K562 (cell line): ENCODE data around the gene FUT2. TPM values are rescaled to one million over a fixed set of nuclear protein-coding genes. Genes with fewer than 3 reads are reported as not detected.

ENCODE experiments used
- CBX3 ChIP-seq, 2 experiments: IDR thresholded peaks; 1 replicate in 1 of 2; 2 replicates in 1 of 2; pipeline ENCODE4 v1.6.1; 2012; ENCODE audit warnings: inconsistent platforms in 2 of 2, low read length in 2 of 2, borderline replicate concordance in 1 of 2, control low read depth in 1 of 2
- CBX5 ChIP-seq: IDR thresholded peaks from 2 replicates; pipeline ENCODE4 v1.6.1; 2014; ENCODE audit warnings: low read depth, borderline replicate concordance
- ETV1 ChIP-seq: fragments of 450-650 bp; conservative IDR thresholded peaks from 2 replicates; pipeline ENCODE4 v1.6.1; 2016; ENCODE audit warnings: missing genetic modification characterization, control low read depth, low read depth, missing compliant biosample characterization
- JUN ChIP-seq, 2 experiments: sonication (generic) in 1 of 2; formaldehyde crosslinking in 1 of 2; IDR thresholded peaks; 2 replicates each; pipeline versions ENCODE4 v1.6.1 to v1.8.0; 2012 to 2022; ENCODE audit warnings: borderline replicate concordance in 2 of 2, mild to moderate bottlenecking in 2 of 2, improper control_type of control experiment in 1 of 2, low read depth in 1 of 2, low read length in 1 of 2, missing genetic modification reagents in 1 of 2
- PPARD ChIP-seq: fragments of 250-450 bp; sonication (Bioruptor Pico); IDR thresholded peaks from 2 replicates; pipeline ENCODE4 v1.8.0; 2022; ENCODE audit warnings: inconsistent platforms, mild to moderate bottlenecking, moderate library complexity
- RFX1 ChIP-seq: fragments of 450-650 bp; IDR thresholded peaks from 2 replicates; pipeline ENCODE4 v1.6.1; 2016; ENCODE audit warnings: mild to moderate bottlenecking, moderate library complexity
- U2AF2 ChIP-seq: fragments of 200-400 bp; formaldehyde crosslinking; optimal IDR thresholded peaks from 2 replicates; pipeline ENCODE3; 2017; ENCODE audit warnings: low read depth, mild to moderate bottlenecking, low read length
- ZFX ChIP-seq: sonication (generic); formaldehyde crosslinking; IDR thresholded peaks from 2 replicates; pipeline ENCODE4 v1.8.0; 2022; ENCODE audit warnings: mild to moderate bottlenecking, missing genetic modification reagents, moderate library complexity
- polyA plus RNA-seq, 8 experiments: library from polyadenylated mRNA; depleted of rRNA in 4 of 8; stranded (reverse) in 5 of 8; unstranded in 3 of 8; fragments of >200 nt; fragmentation: Nextera tagmentation in 2 of 8; fragmentation: Illumina TruSeq in 1 of 8; extraction: Ambion mirVana in 2 of 8; extraction: Trizol in 1 of 8; gene quantifications; 2 replicates each; pipeline versions ENCODE4 v1.2.1 to v1.2.3, GENCODE V29; 2011 to 2014; ENCODE audit warnings: inconsistent platforms in 1 of 8, missing spikeins in 1 of 8
- total RNA-seq, 7 experiments: library from RNA; depleted of rRNA in 6 of 7; stranded (reverse); fragments of >200 nt in 6 of 7; fragmentation: Illumina TruSeq in 2 of 7; extraction: Trizol in 2 of 7; gene quantifications; 2 replicates each; pipeline versions ENCODE4 v1.2.1 to v1.2.3, GENCODE V29; 2011 to 2021; ENCODE audit warnings: low replicate concordance in 1 of 7
- TF ChIP-seq, protein P1 (sequence below): sonication (generic); formaldehyde crosslinking; IDR thresholded peaks from 2 replicates; pipeline ENCODE4 v1.8.0; 2022; ENCODE audit warnings: mild to moderate bottlenecking, missing genetic modification reagents
- TF ChIP-seq, protein P2 (sequence below): sonication (generic); formaldehyde crosslinking; IDR thresholded peaks from 2 replicates; pipeline ENCODE4 v1.9.0; 2022; ENCODE audit warnings: mild to moderate bottlenecking, missing genetic modification reagents
- TF ChIP-seq, protein P3 (sequence below): fragments of 250-450 bp; sonication (Bioruptor Pico); IDR thresholded peaks from 2 replicates; pipeline ENCODE4 v1.4.0; 2020
- TF ChIP-seq, protein P4 (sequence below): fragments of 250-450 bp; sonication (Bioruptor Pico); IDR thresholded peaks from 2 replicates; pipeline ENCODE4 v1.8.0; 2021; ENCODE audit warnings: moderate library complexity, mild to moderate bottlenecking, inconsistent platforms

FUT2 gene
- total and polyA plus RNA-seq, 9 of the 15 experiments (the other 6 are each of a cell fraction or from before 2014, with no cell fraction given), result 0.03 to 0.04 TPM; not detected in 7

DNA sequence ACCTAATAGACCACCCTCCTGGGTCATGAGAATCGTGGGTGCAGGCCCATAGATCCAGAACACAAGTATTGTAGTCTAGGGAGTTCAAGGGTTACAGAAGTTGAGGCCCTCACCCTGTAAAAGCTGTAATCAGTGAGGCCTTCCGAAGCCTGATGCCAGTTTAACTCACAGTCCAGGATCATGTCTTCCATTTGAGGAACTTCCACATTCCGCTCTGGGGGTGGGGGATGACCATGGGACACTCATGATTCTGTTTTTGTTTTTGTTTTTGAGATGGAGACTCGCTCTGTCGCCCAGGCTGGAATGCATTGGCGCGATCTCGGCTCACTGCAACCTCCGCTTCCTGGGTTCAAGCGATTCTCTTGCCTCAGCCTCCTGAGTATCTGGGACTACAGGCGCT, 46.3 kb downstream of the FUT2 start (continued):
- TF ChIP-seq, protein P1, sequence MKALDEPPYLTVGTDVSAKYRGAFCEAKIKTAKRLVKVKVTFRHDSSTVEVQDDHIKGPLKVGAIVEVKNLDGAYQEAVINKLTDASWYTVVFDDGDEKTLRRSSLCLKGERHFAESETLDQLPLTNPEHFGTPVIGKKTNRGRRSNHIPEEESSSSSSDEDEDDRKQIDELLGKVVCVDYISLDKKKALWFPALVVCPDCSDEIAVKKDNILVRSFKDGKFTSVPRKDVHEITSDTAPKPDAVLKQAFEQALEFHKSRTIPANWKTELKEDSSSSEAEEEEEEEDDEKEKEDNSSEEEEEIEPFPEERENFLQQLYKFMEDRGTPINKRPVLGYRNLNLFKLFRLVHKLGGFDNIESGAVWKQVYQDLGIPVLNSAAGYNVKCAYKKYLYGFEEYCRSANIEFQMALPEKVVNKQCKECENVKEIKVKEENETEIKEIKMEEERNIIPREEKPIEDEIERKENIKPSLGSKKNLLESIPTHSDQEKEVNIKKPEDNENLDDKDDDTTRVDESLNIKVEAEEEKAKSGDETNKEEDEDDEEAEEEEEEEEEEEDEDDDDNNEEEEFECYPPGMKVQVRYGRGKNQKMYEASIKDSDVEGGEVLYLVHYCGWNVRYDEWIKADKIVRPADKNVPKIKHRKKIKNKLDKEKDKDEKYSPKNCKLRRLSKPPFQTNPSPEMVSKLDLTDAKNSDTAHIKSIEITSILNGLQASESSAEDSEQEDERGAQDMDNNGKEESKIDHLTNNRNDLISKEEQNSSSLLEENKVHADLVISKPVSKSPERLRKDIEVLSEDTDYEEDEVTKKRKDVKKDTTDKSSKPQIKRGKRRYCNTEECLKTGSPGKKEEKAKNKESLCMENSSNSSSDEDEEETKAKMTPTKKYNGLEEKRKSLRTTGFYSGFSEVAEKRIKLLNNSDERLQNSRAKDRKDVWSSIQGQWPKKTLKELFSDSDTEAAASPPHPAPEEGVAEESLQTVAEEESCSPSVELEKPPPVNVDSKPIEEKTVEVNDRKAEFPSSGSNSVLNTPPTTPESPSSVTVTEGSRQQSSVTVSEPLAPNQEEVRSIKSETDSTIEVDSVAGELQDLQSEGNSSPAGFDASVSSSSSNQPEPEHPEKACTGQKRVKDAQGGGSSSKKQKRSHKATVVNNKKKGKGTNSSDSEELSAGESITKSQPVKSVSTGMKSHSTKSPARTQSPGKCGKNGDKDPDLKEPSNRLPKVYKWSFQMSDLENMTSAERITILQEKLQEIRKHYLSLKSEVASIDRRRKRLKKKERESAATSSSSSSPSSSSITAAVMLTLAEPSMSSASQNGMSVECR, result no peak
- TF ChIP-seq, protein P2, sequence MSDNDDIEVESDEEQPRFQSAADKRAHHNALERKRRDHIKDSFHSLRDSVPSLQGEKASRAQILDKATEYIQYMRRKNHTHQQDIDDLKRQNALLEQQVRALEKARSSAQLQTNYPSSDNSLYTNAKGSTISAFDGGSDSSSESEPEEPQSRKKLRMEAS, result 0 out of 2 replicates have a peak, but pooled peaks have one; percentile 0
- TF ChIP-seq U2AF2 (no peak), ETV1 (tag) (no peak), CBX5 (no peak), CBX3 (IDR thresholded peaks at IDR 0.05; ENCODE audit: borderline replicate concordance in 1 of 2, low read length in 2 of 2) (0 out of 3 replicates have a peak, but pooled peaks of 1 of the 2 experiments have one; percentile 1), RFX1 (no peak), JUN (IDR thresholded peaks at IDR 0.05; ENCODE audit: borderline replicate concordance, low read depth, low read length) (no peak), JUN (CRISPR knock-in tag; IDR thresholded peaks at IDR 0.05; ENCODE audit: borderline replicate concordance) (0 out of 2 replicates have a peak, but pooled peaks have one; percentile 32), PPARD (no peak), ZFX (peak; percentile 7; the same call in 1 of the 2 replicates)
- TF ChIP-seq, protein P3, sequence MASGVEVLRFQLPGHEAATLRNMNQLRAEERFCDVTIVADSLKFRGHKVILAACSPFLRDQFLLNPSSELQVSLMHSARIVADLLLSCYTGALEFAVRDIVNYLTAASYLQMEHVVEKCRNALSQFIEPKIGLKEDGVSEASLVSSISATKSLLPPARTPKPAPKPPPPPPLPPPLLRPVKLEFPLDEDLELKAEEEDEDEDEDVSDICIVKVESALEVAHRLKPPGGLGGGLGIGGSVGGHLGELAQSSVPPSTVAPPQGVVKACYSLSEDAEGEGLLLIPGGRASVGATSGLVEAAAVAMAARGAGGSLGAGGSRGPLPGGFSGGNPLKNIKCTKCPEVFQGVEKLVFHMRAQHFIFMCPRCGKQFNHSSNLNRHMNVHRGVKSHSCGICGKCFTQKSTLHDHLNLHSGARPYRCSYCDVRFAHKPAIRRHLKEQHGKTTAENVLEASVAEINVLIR (CRISPR knock-in tag), result no peak
- TF ChIP-seq, protein P4, sequence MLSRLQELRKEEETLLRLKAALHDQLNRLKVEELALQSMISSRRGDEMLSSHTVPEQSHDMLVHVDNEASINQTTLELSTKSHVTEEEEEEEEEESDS (CRISPR knock-in tag), result no peak
- TF ChIP-seq, all 486 proteins: peak for 6
